GM23338 (cell line): ENCODE results near the gene TPST2. TPM values are rescaled to one million over a fixed set of nuclear protein-coding genes. Genes with fewer than 3 reads are reported as not detected.

Experiments
- ATAC-seq: fragments of 200-7000 bp; cut with Tn5 transposase; 3 replicates; pipeline ENCODE4 v1.9.1; 2020
- DNase-seq: peaks from one replicate; pipeline ENCODE4 v3.0.0-alpha.2; 2015; ENCODE audit warnings: low spot score
- H2AFZ ChIP-seq: fragments of 200-600 bp; sonication (generic); 2 replicates; pipeline ENCODE4 v1.8.0; 2016; ENCODE audit warnings: antibody characterized with exemption, mild to moderate bottlenecking, moderate library complexity
- H3F3A ChIP-seq: fragments of 200-600 bp; sonication (generic); replicated peaks from 2 replicates; pipeline ENCODE4 v1.8.0; 2017; ENCODE audit warnings: antibody characterized with exemption, mixed run types, low read depth
- H3K27ac ChIP-seq: fragments of 200-600 bp; sonication (generic); 2 replicates; pipeline ENCODE4 v1.6.1; 2016; ENCODE audit warnings: low read depth
- H3K27me3 ChIP-seq: fragments of 200-600 bp; sonication (generic); 2 replicates; pipeline ENCODE4 v1.8.0; 2016; ENCODE audit warnings: mild to moderate bottlenecking, mixed run types, moderate library complexity; ENCODE audit not compliant: insufficient read depth
- H3K36me3 ChIP-seq: fragments of 200-600 bp; sonication (generic); 2 replicates; pipeline ENCODE4 v1.8.0; 2016; ENCODE audit warnings: mild to moderate bottlenecking; ENCODE audit not compliant: insufficient read depth
- H3K4me1 ChIP-seq: fragments of 200-600 bp; sonication (generic); 2 replicates; pipeline ENCODE4 v1.8.0; 2016; ENCODE audit warnings: mild to moderate bottlenecking, moderate library complexity; ENCODE audit not compliant: insufficient read depth
- H3K4me2 ChIP-seq: fragments of 200-600 bp; sonication (generic); 2 replicates; pipeline ENCODE4 v1.7.1; 2017; ENCODE audit warnings: mixed run types
- H3K4me3 ChIP-seq: fragments of 200-600 bp; sonication (generic); 2 replicates; pipeline ENCODE4 v1.6.1; 2016; ENCODE audit warnings: mixed run types
- H3K79me2 ChIP-seq: fragments of 200-600 bp; sonication (generic); replicated peaks from 2 replicates; pipeline ENCODE4 v1.8.0; 2017; ENCODE audit warnings: mild to moderate bottlenecking; ENCODE audit not compliant: insufficient read depth
- H3K9me2 ChIP-seq: fragments of 200-600 bp; sonication (generic); 2 replicates; pipeline ENCODE4 v1.8.0; 2017; ENCODE audit not compliant: insufficient read depth
- H4K20me1 ChIP-seq: fragments of 200-600 bp; sonication (generic); replicated peaks from 2 replicates; pipeline ENCODE4 v1.8.0; 2017; ENCODE audit warnings: mild to moderate bottlenecking; ENCODE audit not compliant: insufficient read depth
- H3K27ac Mint-ChIP-seq: 2 replicates; pipeline ENCODE4 v1.8.0; 2020; ENCODE audit warnings: inconsistent platforms, mild to moderate bottlenecking, moderate library complexity, mixed read lengths
- H3K27me3 Mint-ChIP-seq: 3 replicates; pipeline ENCODE4 v1.8.0; 2022; ENCODE audit warnings: low read depth, mild to moderate bottlenecking, moderate library complexity, mixed read lengths, inconsistent platforms; ENCODE audit not compliant: insufficient read depth, poor library complexity
- H3K36me3 Mint-ChIP-seq: 3 replicates; pipeline ENCODE4 v1.8.0; 2021; ENCODE audit warnings: low read depth, mild to moderate bottlenecking, inconsistent platforms, moderate library complexity, mixed read lengths
- H3K4me1 Mint-ChIP-seq: 3 replicates; pipeline ENCODE4 v1.8.0; 2020; ENCODE audit warnings: mild to moderate bottlenecking, inconsistent platforms, mixed read lengths
- H3K4me3 Mint-ChIP-seq: 3 replicates; pipeline ENCODE4 v1.8.0; 2021; ENCODE audit warnings: moderate library complexity, mild to moderate bottlenecking, inconsistent platforms, mixed read lengths
- H3K9me3 Mint-ChIP-seq: 3 replicates; pipeline ENCODE4 v1.8.0; 2020; ENCODE audit warnings: moderate library complexity, mild to moderate bottlenecking, inconsistent platforms, mixed read lengths
- JUNB ChIP-seq: IDR thresholded peaks from one replicate; pipeline ENCODE4 v1.6.1; 2016; ENCODE audit warnings: antibody characterized with exemption; ENCODE audit not compliant: unreplicated experiment
- NANOG ChIP-seq: IDR thresholded peaks from 2 replicates; pipeline ENCODE4 v1.6.1; 2016; ENCODE audit warnings: antibody characterized with exemption, borderline replicate concordance
- POLR2AphosphoS5 ChIP-seq: IDR thresholded peaks from 2 replicates; pipeline ENCODE4 v1.6.1; 2016; ENCODE audit warnings: antibody characterized with exemption, low read depth
- ZNF114 ChIP-seq: fragments of 250-450 bp; sonication (Bioruptor Pico); IDR thresholded peaks from 2 replicates; pipeline ENCODE4 v1.5.0; 2020; ENCODE audit warnings: mild to moderate bottlenecking, moderate library complexity
- polyA plus RNA-seq: library from polyadenylated mRNA; unstranded; fragments of >200 nt; fragmentation: Nextera tagmentation; extraction: Ambion mirVana; gene quantifications from 2 replicates; pipeline ENCODE4 v1.2.1, GENCODE V29; 2016
- total RNA-seq: library from RNA; depleted of rRNA; stranded (reverse); fragments of >200 nt; shearing (Covaris generic); gene quantifications from 2 replicates; pipeline ENCODE4 v1.2.3, GENCODE V29; 2014
- TF ChIP-seq, protein P1 (sequence below): fragments of 250-450 bp; sonication (Bioruptor Pico); IDR thresholded peaks from 2 replicates; pipeline ENCODE4 v1.5.0; 2020; ENCODE audit warnings: mild to moderate bottlenecking, moderate library complexity
- TF ChIP-seq, protein P2 (sequence below): IDR thresholded peaks from 2 replicates; pipeline ENCODE4 v1.6.1; 2016; ENCODE audit warnings: antibody characterized with exemption
- TF ChIP-seq, protein P3 (sequence below): IDR thresholded peaks from one replicate; pipeline ENCODE4 v1.6.1; 2018; ENCODE audit warnings: antibody characterized with exemption; ENCODE audit not compliant: unreplicated experiment
- TF ChIP-seq, protein P4 (sequence below), 2 experiments: fragments of 200-600 bp in 1 of 2; sonication (generic) in 1 of 2; conservative IDR thresholded peaks; 2 replicates each; pipeline versions ENCODE4 v1.5.1 to v1.6.1; 2016 to 2017; ENCODE audit warnings: antibody characterized with exemption in 2 of 2, low read depth in 2 of 2, mild to moderate bottlenecking in 2 of 2, moderate library complexity in 1 of 2

TPST2 gene
- total and polyA plus RNA-seq, 2 experiments from 2014 or later = 37.9 to 127 TPM

DNA sequence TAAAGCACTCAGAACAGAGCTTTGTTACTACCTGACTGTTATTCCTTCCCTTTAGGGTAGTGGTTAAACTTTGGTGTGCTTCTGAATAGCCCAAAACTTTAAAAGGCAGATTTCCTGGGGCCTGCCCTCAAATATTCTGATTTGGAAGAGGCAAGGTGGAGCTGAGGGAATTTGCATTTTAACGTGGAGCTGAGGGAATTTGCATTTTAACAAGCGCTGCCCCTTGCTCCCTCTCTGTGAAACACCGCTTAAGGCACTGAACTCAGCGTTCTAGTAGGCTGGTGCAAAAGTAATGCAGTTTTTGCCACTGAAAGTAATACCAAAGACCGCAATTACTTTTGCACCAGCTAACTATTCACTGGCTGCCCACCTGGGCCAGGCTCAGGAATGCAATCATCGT lies 35.0 kb downstream of the TPST2 start:
- no peaks in the 10 kb centered on the region for H3K9me2 ChIP-seq
- peaks cover 91% of the 10 kb centered on the region for H3K79me2 ChIP-seq
- peaks cover 9% of the 10 kb centered on the region; the same call in 2 of the 3 replicates for H3K36me3 Mint-ChIP-seq
- H3K9me3 Mint-ChIP-seq = no peaks in the 10 kb centered on the region
- H3F3A ChIP-seq = peaks cover 46% of the 10 kb centered on the region
- H3K4me1 Mint-ChIP-seq = peaks cover 80% of the 10 kb centered on the region
- peak overlapping the region; percentile 4; the same call in 1 of the 2 replicates for H3K4me3 ChIP-seq
- ATAC-seq (peak; percentile 71), DNase-seq (peak; percentile 87)
- H3K27ac ChIP-seq = peak overlapping the region; percentile 56
- H3K4me1 ChIP-seq = peaks cover 71% of the 10 kb centered on the region
- H3K36me3 ChIP-seq = no peaks in the 10 kb centered on the region
- H3K27me3 Mint-ChIP-seq = peaks cover 12% of the 10 kb centered on the region
- peak overlapping the region; percentile 13; the same call in 1 of the 2 replicates for H3K4me2 ChIP-seq
- no peak overlapping the region for H2AFZ ChIP-seq
- H4K20me1 ChIP-seq = peaks cover 33% of the 10 kb centered on the region
- peak overlapping the region; percentile 96 for H3K27ac Mint-ChIP-seq
- H3K27me3 ChIP-seq = no peaks in the 10 kb centered on the region
- no peak overlapping the region; the same call in 2 of the 3 replicates for H3K4me3 Mint-ChIP-seq
- TF ChIP-seq POLR2AphosphoS5 (no peak), ZNF114 (no peak)

DNA sequence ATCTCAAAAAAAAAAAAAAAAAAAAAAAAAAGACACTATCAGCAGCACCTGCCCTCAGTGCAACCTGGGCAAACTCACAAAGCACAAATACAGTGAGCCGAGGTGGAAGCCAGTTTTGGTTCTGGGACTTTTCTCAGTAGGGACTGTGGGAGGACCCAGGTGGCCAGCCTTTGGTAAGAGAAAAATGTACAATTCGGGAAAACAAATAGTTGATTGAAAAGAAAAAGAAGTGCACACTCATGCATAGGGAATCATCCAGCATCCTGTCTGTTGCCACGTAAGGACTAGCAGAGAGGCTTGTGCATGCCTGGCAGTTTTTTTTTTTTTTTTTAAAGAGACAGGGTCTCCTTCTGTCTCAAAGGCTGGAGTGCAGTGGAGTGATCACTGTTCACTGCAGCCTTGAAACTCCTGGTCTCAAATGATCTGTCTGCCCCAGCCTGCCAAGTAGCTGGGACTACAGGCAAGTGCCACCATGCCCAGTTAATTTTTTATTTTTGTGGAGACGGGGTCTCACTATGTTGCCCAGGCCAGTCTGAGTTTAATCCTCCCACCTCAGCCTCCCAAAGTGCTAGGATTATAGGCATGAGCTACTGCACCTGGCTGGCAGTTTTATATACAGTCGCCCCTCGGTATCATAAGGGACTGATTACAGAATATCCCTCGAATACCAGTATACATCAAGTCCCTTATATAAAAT lies 36.7 kb downstream of the TPST2 start:
- Mint-ChIP-seq H3K4me3 (no peak overlapping the region; the same call in 2 of the 3 replicates), H3K27me3 (peaks cover 11% of the 10 kb centered on the region), H3K36me3 (peaks cover 9% of the 10 kb centered on the region), H3K27ac (peak overlapping the region; percentile 77), H3K9me3 (no peaks in the 10 kb centered on the region), H3K4me1 (peaks cover 74% of the 10 kb centered on the region)
- no peaks in the 10 kb centered on the region for H3K27me3 ChIP-seq
- H4K20me1 ChIP-seq = peaks cover 33% of the 10 kb centered on the region
- H3F3A ChIP-seq = peaks cover 47% of the 10 kb centered on the region
- no peak overlapping the region for H3K4me2 ChIP-seq
- ATAC-seq = no peak
- peaks cover 91% of the 10 kb centered on the region for H3K79me2 ChIP-seq
- no peaks in the 10 kb centered on the region for H3K36me3 ChIP-seq
- no peaks in the 10 kb centered on the region for H3K9me2 ChIP-seq
- DNase-seq = no peak
- H3K4me3 ChIP-seq = no peak overlapping the region
- H3K27ac ChIP-seq = peak overlapping the region; percentile 56
- H3K4me1 ChIP-seq = peaks cover 69% of the 10 kb centered on the region
- H2AFZ ChIP-seq = no peak overlapping the region
- TF ChIP-seq, protein P1, sequence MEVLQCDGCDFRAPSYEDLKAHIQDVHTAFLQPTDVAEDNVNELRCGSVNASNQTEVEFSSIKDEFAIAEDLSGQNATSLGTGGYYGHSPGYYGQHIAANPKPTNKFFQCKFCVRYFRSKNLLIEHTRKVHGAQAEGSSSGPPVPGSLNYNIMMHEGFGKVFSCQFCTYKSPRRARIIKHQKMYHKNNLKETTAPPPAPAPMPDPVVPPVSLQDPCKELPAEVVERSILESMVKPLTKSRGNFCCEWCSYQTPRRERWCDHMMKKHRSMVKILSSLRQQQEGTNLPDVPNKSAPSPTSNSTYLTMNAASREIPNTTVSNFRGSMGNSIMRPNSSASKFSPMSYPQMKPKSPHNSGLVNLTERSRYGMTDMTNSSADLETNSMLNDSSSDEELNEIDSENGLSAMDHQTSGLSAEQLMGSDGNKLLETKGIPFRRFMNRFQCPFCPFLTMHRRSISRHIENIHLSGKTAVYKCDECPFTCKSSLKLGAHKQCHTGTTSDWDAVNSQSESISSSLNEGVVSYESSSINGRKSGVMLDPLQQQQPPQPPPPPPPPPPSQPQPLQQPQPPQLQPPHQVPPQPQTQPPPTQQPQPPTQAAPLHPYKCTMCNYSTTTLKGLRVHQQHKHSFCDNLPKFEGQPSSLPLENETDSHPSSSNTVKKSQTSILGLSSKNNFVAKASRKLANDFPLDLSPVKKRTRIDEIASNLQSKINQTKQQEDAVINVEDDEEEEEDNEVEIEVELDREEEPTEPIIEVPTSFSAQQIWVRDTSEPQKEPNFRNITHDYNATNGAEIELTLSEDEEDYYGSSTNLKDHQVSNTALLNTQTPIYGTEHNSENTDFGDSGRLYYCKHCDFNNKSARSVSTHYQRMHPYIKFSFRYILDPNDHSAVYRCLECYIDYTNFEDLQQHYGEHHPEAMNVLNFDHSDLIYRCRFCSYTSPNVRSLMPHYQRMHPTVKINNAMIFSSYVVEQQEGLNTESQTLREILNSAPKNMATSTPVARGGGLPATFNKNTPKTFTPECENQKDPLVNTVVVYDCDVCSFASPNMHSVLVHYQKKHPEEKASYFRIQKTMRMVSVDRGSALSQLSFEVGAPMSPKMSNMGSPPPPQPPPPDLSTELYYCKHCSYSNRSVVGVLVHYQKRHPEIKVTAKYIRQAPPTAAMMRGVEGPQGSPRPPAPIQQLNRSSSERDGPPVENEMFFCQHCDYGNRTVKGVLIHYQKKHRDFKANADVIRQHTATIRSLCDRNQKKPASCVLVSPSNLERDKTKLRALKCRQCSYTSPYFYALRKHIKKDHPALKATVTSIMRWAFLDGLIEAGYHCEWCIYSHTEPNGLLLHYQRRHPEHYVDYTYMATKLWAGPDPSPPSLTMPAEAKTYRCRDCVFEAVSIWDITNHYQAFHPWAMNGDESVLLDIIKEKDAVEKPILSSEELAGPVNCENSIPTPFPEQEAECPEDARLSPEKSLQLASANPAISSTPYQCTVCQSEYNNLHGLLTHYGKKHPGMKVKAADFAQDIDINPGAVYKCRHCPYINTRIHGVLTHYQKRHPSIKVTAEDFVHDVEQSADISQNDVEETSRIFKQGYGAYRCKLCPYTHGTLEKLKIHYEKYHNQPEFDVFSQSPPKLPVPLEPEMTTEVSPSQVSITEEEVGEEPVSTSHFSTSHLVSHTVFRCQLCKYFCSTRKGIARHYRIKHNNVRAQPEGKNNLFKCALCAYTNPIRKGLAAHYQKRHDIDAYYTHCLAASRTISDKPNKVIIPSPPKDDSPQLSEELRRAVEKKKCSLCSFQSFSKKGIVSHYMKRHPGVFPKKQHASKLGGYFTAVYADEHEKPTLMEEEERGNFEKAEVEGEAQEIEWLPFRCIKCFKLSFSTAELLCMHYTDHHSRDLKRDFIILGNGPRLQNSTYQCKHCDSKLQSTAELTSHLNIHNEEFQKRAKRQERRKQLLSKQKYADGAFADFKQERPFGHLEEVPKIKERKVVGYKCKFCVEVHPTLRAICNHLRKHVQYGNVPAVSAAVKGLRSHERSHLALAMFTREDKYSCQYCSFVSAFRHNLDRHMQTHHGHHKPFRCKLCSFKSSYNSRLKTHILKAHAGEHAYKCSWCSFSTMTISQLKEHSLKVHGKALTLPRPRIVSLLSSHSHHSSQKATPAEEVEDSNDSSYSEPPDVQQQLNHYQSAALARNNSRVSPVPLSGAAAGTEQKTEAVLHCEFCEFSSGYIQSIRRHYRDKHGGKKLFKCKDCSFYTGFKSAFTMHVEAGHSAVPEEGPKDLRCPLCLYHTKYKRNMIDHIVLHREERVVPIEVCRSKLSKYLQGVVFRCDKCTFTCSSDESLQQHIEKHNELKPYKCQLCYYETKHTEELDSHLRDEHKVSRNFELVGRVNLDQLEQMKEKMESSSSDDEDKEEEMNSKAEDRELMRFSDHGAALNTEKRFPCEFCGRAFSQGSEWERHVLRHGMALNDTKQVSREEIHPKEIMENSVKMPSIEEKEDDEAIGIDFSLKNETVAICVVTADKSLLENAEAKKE (CRISPR knock-in tag) = no peak
- TF ChIP-seq, protein P2, sequence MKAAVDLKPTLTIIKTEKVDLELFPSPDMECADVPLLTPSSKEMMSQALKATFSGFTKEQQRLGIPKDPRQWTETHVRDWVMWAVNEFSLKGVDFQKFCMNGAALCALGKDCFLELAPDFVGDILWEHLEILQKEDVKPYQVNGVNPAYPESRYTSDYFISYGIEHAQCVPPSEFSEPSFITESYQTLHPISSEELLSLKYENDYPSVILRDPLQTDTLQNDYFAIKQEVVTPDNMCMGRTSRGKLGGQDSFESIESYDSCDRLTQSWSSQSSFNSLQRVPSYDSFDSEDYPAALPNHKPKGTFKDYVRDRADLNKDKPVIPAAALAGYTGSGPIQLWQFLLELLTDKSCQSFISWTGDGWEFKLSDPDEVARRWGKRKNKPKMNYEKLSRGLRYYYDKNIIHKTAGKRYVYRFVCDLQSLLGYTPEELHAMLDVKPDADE = no peak
- TF ChIP-seq NANOG = no peak
- no peak for TF ChIP-seq JUNB
- TF ChIP-seq, protein P3, sequence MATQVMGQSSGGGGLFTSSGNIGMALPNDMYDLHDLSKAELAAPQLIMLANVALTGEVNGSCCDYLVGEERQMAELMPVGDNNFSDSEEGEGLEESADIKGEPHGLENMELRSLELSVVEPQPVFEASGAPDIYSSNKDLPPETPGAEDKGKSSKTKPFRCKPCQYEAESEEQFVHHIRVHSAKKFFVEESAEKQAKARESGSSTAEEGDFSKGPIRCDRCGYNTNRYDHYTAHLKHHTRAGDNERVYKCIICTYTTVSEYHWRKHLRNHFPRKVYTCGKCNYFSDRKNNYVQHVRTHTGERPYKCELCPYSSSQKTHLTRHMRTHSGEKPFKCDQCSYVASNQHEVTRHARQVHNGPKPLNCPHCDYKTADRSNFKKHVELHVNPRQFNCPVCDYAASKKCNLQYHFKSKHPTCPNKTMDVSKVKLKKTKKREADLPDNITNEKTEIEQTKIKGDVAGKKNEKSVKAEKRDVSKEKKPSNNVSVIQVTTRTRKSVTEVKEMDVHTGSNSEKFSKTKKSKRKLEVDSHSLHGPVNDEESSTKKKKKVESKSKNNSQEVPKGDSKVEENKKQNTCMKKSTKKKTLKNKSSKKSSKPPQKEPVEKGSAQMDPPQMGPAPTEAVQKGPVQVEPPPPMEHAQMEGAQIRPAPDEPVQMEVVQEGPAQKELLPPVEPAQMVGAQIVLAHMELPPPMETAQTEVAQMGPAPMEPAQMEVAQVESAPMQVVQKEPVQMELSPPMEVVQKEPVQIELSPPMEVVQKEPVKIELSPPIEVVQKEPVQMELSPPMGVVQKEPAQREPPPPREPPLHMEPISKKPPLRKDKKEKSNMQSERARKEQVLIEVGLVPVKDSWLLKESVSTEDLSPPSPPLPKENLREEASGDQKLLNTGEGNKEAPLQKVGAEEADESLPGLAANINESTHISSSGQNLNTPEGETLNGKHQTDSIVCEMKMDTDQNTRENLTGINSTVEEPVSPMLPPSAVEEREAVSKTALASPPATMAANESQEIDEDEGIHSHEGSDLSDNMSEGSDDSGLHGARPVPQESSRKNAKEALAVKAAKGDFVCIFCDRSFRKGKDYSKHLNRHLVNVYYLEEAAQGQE = no peak
- TF ChIP-seq, protein P4, sequence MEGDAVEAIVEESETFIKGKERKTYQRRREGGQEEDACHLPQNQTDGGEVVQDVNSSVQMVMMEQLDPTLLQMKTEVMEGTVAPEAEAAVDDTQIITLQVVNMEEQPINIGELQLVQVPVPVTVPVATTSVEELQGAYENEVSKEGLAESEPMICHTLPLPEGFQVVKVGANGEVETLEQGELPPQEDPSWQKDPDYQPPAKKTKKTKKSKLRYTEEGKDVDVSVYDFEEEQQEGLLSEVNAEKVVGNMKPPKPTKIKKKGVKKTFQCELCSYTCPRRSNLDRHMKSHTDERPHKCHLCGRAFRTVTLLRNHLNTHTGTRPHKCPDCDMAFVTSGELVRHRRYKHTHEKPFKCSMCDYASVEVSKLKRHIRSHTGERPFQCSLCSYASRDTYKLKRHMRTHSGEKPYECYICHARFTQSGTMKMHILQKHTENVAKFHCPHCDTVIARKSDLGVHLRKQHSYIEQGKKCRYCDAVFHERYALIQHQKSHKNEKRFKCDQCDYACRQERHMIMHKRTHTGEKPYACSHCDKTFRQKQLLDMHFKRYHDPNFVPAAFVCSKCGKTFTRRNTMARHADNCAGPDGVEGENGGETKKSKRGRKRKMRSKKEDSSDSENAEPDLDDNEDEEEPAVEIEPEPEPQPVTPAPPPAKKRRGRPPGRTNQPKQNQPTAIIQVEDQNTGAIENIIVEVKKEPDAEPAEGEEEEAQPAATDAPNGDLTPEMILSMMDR (conservative IDR thresholded peaks at IDR 0.05; ENCODE audit: low read depth in 2 of 2) = no peak
